IMR-90 (cell line): ENCODE data around the gene SLC9A9. TPM values are rescaled to one million over a fixed set of nuclear protein-coding genes. Genes with fewer than 3 reads are reported as not detected.

Experiments
- ATAC-seq: fragments of 200-7000 bp; cut with Tn5 transposase; 2 replicates; pipeline ENCODE4 v1.9.1; 2020; ENCODE audit warnings: low read depth, mild to moderate bottlenecking, moderate library complexity
- BruUV-seq: library from RNA; stranded (reverse); fragments of 400-500 nt; replicated peaks from 2 replicates; lab custom pipeline; 2021; lab: Mats Ljungman, UMichigan
- CTCF ChIA-PET: fragments of 300-600 bp; formaldehyde crosslinking; extraction: SDS; loops from one replicate; lab custom pipeline; 2021; ENCODE audit warnings: antibody characterized with exemption; lab: Yijun Ruan, JAX
- POLR2A ChIA-PET: fragments of 300-600 bp; sonication (Branson Sonifier 250); formaldehyde crosslinking; loops from one replicate; lab custom pipeline; 2022; ENCODE audit warnings: antibody characterized with exemption; ENCODE audit not compliant: unreplicated experiment; lab: Charles Lee
- DNase-seq: peaks from one replicate; pipeline ENCODE4 v3.0.0; 2013
- H2AFZ ChIP-seq: replicated peaks from 2 replicates; pipeline ENCODE3; 2013; ENCODE audit warnings: low read length, mild to moderate bottlenecking; ENCODE audit not compliant: poor library complexity
- H2AK5ac ChIP-seq: 2 replicates; pipeline ENCODE4 v1.6.1; 2013; ENCODE audit warnings: low read depth, low read length, inconsistent platforms
- H2AK9ac ChIP-seq: replicated peaks from 2 replicates; pipeline ENCODE3; 2013; ENCODE audit warnings: mild to moderate bottlenecking, low read depth, low read length, moderate library complexity; ENCODE audit not compliant: poor library complexity
- H2BK120ac ChIP-seq: 2 replicates; pipeline ENCODE4 v1.6.1; 2013; ENCODE audit warnings: low read depth, low read length, inconsistent platforms
- H2BK15ac ChIP-seq: 3 replicates; pipeline ENCODE4 v1.6.1; 2013; ENCODE audit warnings: low read depth, low read length, inconsistent platforms
- H2BK20ac ChIP-seq: 2 replicates; pipeline ENCODE4 v1.6.1; 2013; ENCODE audit warnings: low read depth, mild to moderate bottlenecking, inconsistent platforms, low read length, moderate library complexity
- H2BK5ac ChIP-seq: 2 replicates; pipeline ENCODE4 v1.6.1; 2013; ENCODE audit warnings: mild to moderate bottlenecking, low read depth, low read length, inconsistent platforms; ENCODE audit not compliant: poor library complexity, severe bottlenecking
- H3K14ac ChIP-seq: replicated peaks from 2 replicates; pipeline ENCODE4 v1.6.1; 2013; ENCODE audit warnings: low read depth, low read length, inconsistent platforms
- H3K18ac ChIP-seq: 2 replicates; pipeline ENCODE4 v1.6.1; 2013; ENCODE audit warnings: low read depth, low read length, control low read depth
- H3K23ac ChIP-seq: 2 replicates; pipeline ENCODE4 v1.6.1; 2013; ENCODE audit warnings: low read depth, low read length, inconsistent platforms
- H3K27ac ChIP-seq: 2 replicates; pipeline ENCODE4 v1.5.1; 2013; ENCODE audit warnings: mild to moderate bottlenecking, control low read depth, low read length; ENCODE audit not compliant: insufficient read depth
- H3K27me3 ChIP-seq: 2 replicates; pipeline ENCODE4 v1.6.1; 2013; ENCODE audit warnings: low read length; ENCODE audit not compliant: control insufficient read depth, insufficient read depth
- H3K36me3 ChIP-seq: 2 replicates; pipeline ENCODE4 v1.6.1; 2013; ENCODE audit warnings: low read length, mixed read lengths; ENCODE audit not compliant: control insufficient read depth, insufficient read depth
- H3K4ac ChIP-seq: 2 replicates; pipeline ENCODE4 v1.6.1; 2013; ENCODE audit warnings: low read depth, low read length, inconsistent platforms
- H3K4me1 ChIP-seq: 2 replicates; pipeline ENCODE4 v1.6.1; 2013; ENCODE audit warnings: low read length, mixed read lengths; ENCODE audit not compliant: control insufficient read depth, insufficient read depth
- H3K4me2 ChIP-seq: 2 replicates; pipeline ENCODE4 v1.6.1; 2013; ENCODE audit warnings: low read depth, mild to moderate bottlenecking, control low read depth, low read length, moderate library complexity
- H3K4me3 ChIP-seq: 2 replicates; pipeline ENCODE4 v1.5.1; 2013; ENCODE audit warnings: low read depth, mild to moderate bottlenecking, control low read depth, low read length, moderate library complexity; ENCODE audit not compliant: insufficient read depth
- H3K56ac ChIP-seq: 2 replicates; pipeline ENCODE4 v1.6.1; 2013; ENCODE audit warnings: low read length, inconsistent platforms; ENCODE audit not compliant: insufficient read depth; ENCODE audit errors: extremely low read depth
- H3K79me1 ChIP-seq, 2 experiments: 2 replicates each; pipeline ENCODE4 v1.6.1; 2013; ENCODE audit warnings: low read length in 2 of 2, inconsistent platforms in 1 of 2, low read depth in 1 of 2
- H3K9ac ChIP-seq: 2 replicates; pipeline ENCODE4 v1.6.1; 2013; ENCODE audit warnings: low read depth, low read length, control low read depth
- H3K9me1 ChIP-seq: 2 replicates; pipeline ENCODE4 v1.6.1; 2013; ENCODE audit warnings: low read length, inconsistent platforms; ENCODE audit not compliant: insufficient read depth
- H3K9me3 ChIP-seq: 2 replicates; pipeline ENCODE4 v1.6.1; 2013; ENCODE audit warnings: low read length; ENCODE audit not compliant: control insufficient read depth, insufficient read depth
- H4K20me1 ChIP-seq: 2 replicates; pipeline ENCODE4 v1.6.1; 2013; ENCODE audit warnings: low read length, inconsistent platforms; ENCODE audit not compliant: insufficient read depth
- H4K5ac ChIP-seq: 2 replicates; pipeline ENCODE4 v1.6.1; 2013; ENCODE audit warnings: mild to moderate bottlenecking, low read depth, low read length, control low read depth
- H4K8ac ChIP-seq, 2 experiments: 2 replicates each; pipeline ENCODE4 v1.6.1; 2013; ENCODE audit warnings: low read depth in 2 of 2, low read length in 2 of 2, control low read depth in 1 of 2, inconsistent platforms in 1 of 2
- H4K91ac ChIP-seq: 2 replicates; pipeline ENCODE4 v1.6.1; 2013; ENCODE audit warnings: low read depth, low read length, inconsistent platforms; ENCODE audit not compliant: insufficient read depth
- CHD1 ChIP-seq: IDR thresholded peaks from 2 replicates; pipeline ENCODE4 v1.6.1; 2012; ENCODE audit warnings: low read depth, low read length, improper control_type of control experiment
- FOS ChIP-seq: fragments of 150-350 bp; IDR thresholded peaks from 2 replicates; pipeline ENCODE4 v1.6.1; 2016; ENCODE audit warnings: low read depth, low read length
- MAFK ChIP-seq: IDR thresholded peaks from 2 replicates; pipeline ENCODE4 v1.6.1; 2012; ENCODE audit warnings: low read depth, low read length, improper control_type of control experiment
- MAZ ChIP-seq: IDR thresholded peaks from 2 replicates; pipeline ENCODE4 v1.6.1; 2012; ENCODE audit warnings: low read depth, mild to moderate bottlenecking, low read length, improper control_type of control experiment, moderate library complexity, borderline replicate concordance
- MXI1 ChIP-seq: IDR thresholded peaks from 2 replicates; pipeline ENCODE4 v1.6.1; 2012; ENCODE audit warnings: low read depth, mild to moderate bottlenecking, low read length, moderate library complexity, borderline replicate concordance
- POLR2A ChIP-seq: IDR thresholded peaks from 2 replicates; pipeline ENCODE4 v1.6.1; 2012; ENCODE audit warnings: mild to moderate bottlenecking, low read depth, low read length
- RAD21 ChIP-seq: IDR thresholded peaks from 2 replicates; pipeline ENCODE4 v1.6.1; 2012; ENCODE audit warnings: low read length, improper control_type of control experiment
- RCOR1 ChIP-seq: IDR thresholded peaks from 2 replicates; pipeline ENCODE4 v1.6.1; 2012; ENCODE audit warnings: mild to moderate bottlenecking, low read length, improper control_type of control experiment; ENCODE audit not compliant: insufficient replicate concordance
- RFX5 ChIP-seq: IDR thresholded peaks from 2 replicates; pipeline ENCODE4 v1.8.0; 2012; ENCODE audit warnings: low read depth, mild to moderate bottlenecking, low read length, moderate library complexity
- WGBS, 2 experiments: methylation state at CpG; one replicate each; pipeline versions ENCODE4 v1.1.5 to v1.1.7; 2013; ENCODE audit warnings: missing lambda C conversion rate in 2 of 2; ENCODE audit not compliant: insufficient read length in 1 of 2; ENCODE audit errors: extremely low coverage in 2 of 2; 5-methylcytosine and 5-hydroxymethylcytosine counted together
- dilution Hi-C: fragments of 300-500 bp; cut with HindIII; formaldehyde crosslinking; loops from one replicate; pipeline ENCODE4 v1.14.3; 2018; ENCODE audit warnings: low sequenced_read_pairs; ENCODE audit not compliant: unreplicated experiment
- in situ Hi-C: fragments of 300-500 bp; cut with MboI; formaldehyde crosslinking; loops from 3 replicates; pipeline ENCODE4 v1.14.3; 2019; ENCODE audit warnings: low sequenced_read_pairs, inconsistent platforms, mixed read lengths
- intact Hi-C: fragments of 100-400 bp; cut with micrococcal nuclease; formaldehyde crosslinking; loops from 2 replicates; pipeline ENCODE4 v1.10.0; 2022
- polyA plus RNA-seq, 3 experiments: library from polyadenylated mRNA; depleted of rRNA; stranded (reverse); fragments of >200 nt; gene quantifications; 2 replicates each; pipeline ENCODE4 v1.2.3, GENCODE V29; 2012; ENCODE audit warnings: low replicate concordance in 1 of 3
- total RNA-seq: library from RNA; depleted of rRNA; stranded (reverse); fragments of >200 nt; gene quantifications from 2 replicates; pipeline ENCODE4 v1.2.3, GENCODE V29; 2012
- TF ChIP-seq, protein P1 (sequence below): fragments of 150-350 bp; IDR thresholded peaks from 2 replicates; pipeline ENCODE4 v1.6.1; 2017; ENCODE audit warnings: mild to moderate bottlenecking, antibody characterized with exemption, low read length, low read depth

Gene SLC9A9
- total and polyA plus RNA-seq, 2 of the 4 experiments (the other 2 are of a cell fraction) = 1.4 to 2.3 TPM

DNA sequence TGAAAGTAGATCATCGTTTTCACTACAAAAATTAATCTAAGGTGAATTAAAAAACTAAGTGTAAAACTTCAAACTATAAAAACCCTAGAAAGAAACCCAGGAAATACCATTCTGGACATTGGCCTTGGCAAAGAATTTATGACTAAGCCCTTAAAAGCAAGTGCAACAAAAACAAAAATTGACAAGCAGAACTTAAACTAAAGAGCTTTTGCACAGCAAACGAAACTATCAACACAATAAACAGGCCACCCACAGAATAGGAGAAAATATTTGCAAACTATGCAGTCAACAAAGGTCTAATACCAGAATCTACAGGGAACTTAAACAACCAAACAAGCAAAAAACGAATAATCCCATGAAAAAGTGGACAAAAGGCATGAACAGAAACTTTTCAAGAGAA, 426.7 kb downstream of the SLC9A9 start:
- CTCF ChIA-PET = no interaction called here
- no CpG with 5 or more reads among the region's 3 CpGs for WGBS, 2 experiments
- no peak overlapping the region for H2BK15ac ChIP-seq

More for the DNA sequence above, 426.7 kb downstream of the SLC9A9 start:
- Histone ChIP-seq H3K18ac (no peak overlapping the region), H2BK20ac (no peak overlapping the region), H2AK9ac (no peak overlapping the region), H3K4me1 (no peaks in the 10 kb centered on the region), H3K9ac (no peak overlapping the region), H4K20me1 (no peaks in the 10 kb centered on the region), H3K4me2 (no peak overlapping the region), H2AFZ (no peak overlapping the region), H3K27me3 (no peaks in the 10 kb centered on the region), H4K8ac (no peak overlapping the region), H3K9me1 (no peaks in the 10 kb centered on the region), H3K27ac (no peak overlapping the region), H2AK5ac (no peak overlapping the region), H4K91ac (no peak overlapping the region), H4K5ac (no peak overlapping the region), H3K4ac (no peak overlapping the region), H3K79me1 (no peaks in the 10 kb centered on the region), H3K9me3 (no peaks in the 10 kb centered on the region), H3K36me3 (no peaks in the 10 kb centered on the region), H3K23ac (no peak overlapping the region), H3K4me3 (no peak overlapping the region), H2BK120ac (no peak overlapping the region), H3K56ac (no peak overlapping the region), H2BK5ac (no peak overlapping the region), H3K14ac (no peak overlapping the region)
- intact Hi-C loops = no loop called here
- TF ChIP-seq CHD1 (no peak), RAD21 (no peak), RCOR1 (no peak), MAFK (no peak), FOS (no peak), MAZ (no peak), MXI1 (no peak), RFX5 (no peak), POLR2A (no peak)
- TF ChIP-seq, protein P1, sequence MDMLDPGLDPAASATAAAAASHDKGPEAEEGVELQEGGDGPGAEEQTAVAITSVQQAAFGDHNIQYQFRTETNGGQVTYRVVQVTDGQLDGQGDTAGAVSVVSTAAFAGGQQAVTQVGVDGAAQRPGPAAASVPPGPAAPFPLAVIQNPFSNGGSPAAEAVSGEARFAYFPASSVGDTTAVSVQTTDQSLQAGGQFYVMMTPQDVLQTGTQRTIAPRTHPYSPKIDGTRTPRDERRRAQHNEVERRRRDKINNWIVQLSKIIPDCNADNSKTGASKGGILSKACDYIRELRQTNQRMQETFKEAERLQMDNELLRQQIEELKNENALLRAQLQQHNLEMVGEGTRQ = no peak
- ATAC-seq = no peak
- no TSS peak for BruUV-seq
- in situ Hi-C loops = no loop called here
- POLR2A ChIA-PET = interaction anchor here (0.6 kb wide), 1 partner anchor 13 kb away, joined by 4 read pairs; no protein-coding TSS in a partner anchor
- no peak for DNase-seq
- dilution Hi-C loops = no loop called here
